Stomach (tissue), 9 donors: ENCODE data around the gene MOB3B. TPM values are rescaled to one million over a fixed set of nuclear protein-coding genes. Genes with fewer than 3 reads are reported as not detected.

Experiments
- DNase-seq, 2 donors: peaks; one replicate each; pipeline versions ENCODE4 v3.0.0 to v3.0.0-alpha.2; 2013 to 2019
- H3K27ac ChIP-seq, 5 donors: fragments of 200-600 bp in 4 of 5; sonication (generic) in 4 of 5; one replicate each; pipeline ENCODE4 v1.5.1; 2013 to 2019; ENCODE audit warnings: mild to moderate bottlenecking in 1 of 5, moderate library complexity in 1 of 5
- H3K27me3 ChIP-seq, 3 donors: fragments of 200-600 bp; sonication (generic); one replicate each; pipeline ENCODE4 v1.5.1; 2017 to 2019; ENCODE audit warnings: mixed run types in 1 of 3
- H3K36me3 ChIP-seq, 4 donors: fragments of 200-600 bp; sonication (generic); 1 replicate in 3 of 4; 2 replicates in 1 of 4; pipeline ENCODE4 v1.5.1; 2016 to 2019
- H3K4me1 ChIP-seq, 4 donors: fragments of 200-600 bp; sonication (generic); one replicate each; pipeline ENCODE4 v1.5.1; 2016 to 2019
- H3K4me3 ChIP-seq, 4 donors: fragments of 200-600 bp; sonication (generic) in 3 of 4; one replicate each; pipeline ENCODE4 v1.5.1; 2016 to 2019; ENCODE audit warnings: mild to moderate bottlenecking in 1 of 4
- H3K9me3 ChIP-seq, 4 donors: fragments of 200-600 bp; sonication (generic); one replicate each; pipeline ENCODE4 v1.5.1; 2016 to 2019
- EP300 ChIP-seq: sonication (generic); formaldehyde crosslinking; IDR thresholded peaks from one replicate; pipeline ENCODE4 v1.6.1; 2017; ENCODE audit warnings: antibody characterized with exemption
- POLR2A ChIP-seq, 4 donors: fragments of 450-650 bp; IDR thresholded peaks; one replicate each; pipeline ENCODE4 v1.6.1; 2016; ENCODE audit warnings: antibody characterized with exemption in 4 of 4, control low read depth in 2 of 4, mild to moderate bottlenecking in 1 of 4, moderate library complexity in 1 of 4
- POLR2AphosphoS5 ChIP-seq, 3 donors: sonication (generic); formaldehyde crosslinking; IDR thresholded peaks; one replicate each; pipeline ENCODE4 v1.6.1; 2016; ENCODE audit warnings: antibody characterized with exemption in 3 of 3
- WGBS, 5 donors: extraction: QIAGEN DNeasy Blood & Tissue Kit in 3 of 5; methylation state at CpG; one replicate each; pipeline versions ENCODE4 v1.1.5 to v1.1.7; 2013 to 2018; 5-methylcytosine and 5-hydroxymethylcytosine counted together
- intact Hi-C: fragments of 100-400 bp; cut with DNase I; formaldehyde crosslinking; loops from one replicate; pipeline ENCODE4 v1.15.1; 2023; ENCODE audit warnings: low total_unique reads
- polyA plus RNA-seq, 3 donors: library from polyadenylated mRNA; stranded (reverse); fragments of 200-250 nt; gene quantifications; one replicate each; pipeline ENCODE4 v1.2.3, GENCODE V29; 2013
- total RNA-seq, 5 donors: library from RNA; depleted of rRNA; stranded (reverse); fragments of >200 nt; gene quantifications; one replicate each; pipeline versions ENCODE4 v1.1.0 to v1.2.3, GENCODE V29; 2014 to 2016
- TF ChIP-seq, protein P1 (sequence below), 7 experiments: fragments of 450-650 bp in 4 of 7; fragments of 200-600 bp in 3 of 7; sonication (generic) in 3 of 7; IDR thresholded peaks; one replicate each; pipeline ENCODE4 v1.5.1; 2016 to 2019; ENCODE audit warnings: antibody characterized with exemption in 7 of 7, control low read depth in 2 of 7, mild to moderate bottlenecking in 1 of 7
- donor health status: healthy with polysubstance abuse.
- donor health status: Bipolar disorder and iron deficiency.
- donor health status: healthy.

MOB3B gene
- total and polyA plus RNA-seq, 8 donors: 4.0 to 32.7 (median 9.7) TPM

DNA sequence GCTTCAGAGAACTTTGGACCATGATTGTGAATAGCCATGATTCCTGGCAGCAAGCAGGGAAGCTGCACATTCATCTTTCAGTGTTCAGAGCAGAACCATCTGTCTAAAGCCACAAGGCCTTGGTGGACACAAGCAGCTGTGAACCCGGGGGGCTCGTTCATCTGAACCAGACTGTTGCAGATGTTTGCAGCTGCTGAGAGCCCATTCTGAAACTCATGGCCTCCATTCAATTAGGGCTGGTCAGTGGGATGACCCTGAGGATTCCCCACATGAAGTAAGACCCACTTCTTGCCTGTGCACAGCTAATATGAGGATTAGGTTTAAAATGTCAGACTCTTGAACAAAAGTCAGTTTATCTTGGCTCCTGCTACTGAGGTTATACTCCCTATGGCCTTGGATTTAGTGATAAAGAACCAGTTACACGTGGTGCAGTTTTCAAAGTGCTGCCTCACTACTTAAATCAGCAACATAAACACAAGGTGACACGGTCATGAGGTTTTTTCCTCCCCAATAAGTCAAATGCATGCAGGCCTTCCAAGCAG, 115.3 kb downstream of the MOB3B start:
- 23 to 35% (median 25%) methylated on average over 4 of the region's 4 CpGs for WGBS, 5 donors
- Histone ChIP-seq H3K27ac (peak overlapping the region; percentile 4 to 77 (median 71)), H3K4me3 (peak overlapping the region in 1 of 4 donors; percentile 11), H3K4me1 (peaks cover 22 to 31% (median 28%) of the 10 kb centered on the region in 4 donors), H3K27me3 (no peaks in the 10 kb centered on the region), H3K9me3 (no peaks in the 10 kb centered on the region), H3K36me3 (no peaks in the 10 kb centered on the region)
- TF ChIP-seq POLR2A (IDR thresholded peaks at IDR 0.05) (no peak), POLR2AphosphoS5 (IDR thresholded peaks at IDR 0.05) (peak in 2 of 3 donors; percentile 30 to 47)
- peak; percentile 32 to 89 for DNase-seq
- intact Hi-C loops: no loop called here

DNA sequence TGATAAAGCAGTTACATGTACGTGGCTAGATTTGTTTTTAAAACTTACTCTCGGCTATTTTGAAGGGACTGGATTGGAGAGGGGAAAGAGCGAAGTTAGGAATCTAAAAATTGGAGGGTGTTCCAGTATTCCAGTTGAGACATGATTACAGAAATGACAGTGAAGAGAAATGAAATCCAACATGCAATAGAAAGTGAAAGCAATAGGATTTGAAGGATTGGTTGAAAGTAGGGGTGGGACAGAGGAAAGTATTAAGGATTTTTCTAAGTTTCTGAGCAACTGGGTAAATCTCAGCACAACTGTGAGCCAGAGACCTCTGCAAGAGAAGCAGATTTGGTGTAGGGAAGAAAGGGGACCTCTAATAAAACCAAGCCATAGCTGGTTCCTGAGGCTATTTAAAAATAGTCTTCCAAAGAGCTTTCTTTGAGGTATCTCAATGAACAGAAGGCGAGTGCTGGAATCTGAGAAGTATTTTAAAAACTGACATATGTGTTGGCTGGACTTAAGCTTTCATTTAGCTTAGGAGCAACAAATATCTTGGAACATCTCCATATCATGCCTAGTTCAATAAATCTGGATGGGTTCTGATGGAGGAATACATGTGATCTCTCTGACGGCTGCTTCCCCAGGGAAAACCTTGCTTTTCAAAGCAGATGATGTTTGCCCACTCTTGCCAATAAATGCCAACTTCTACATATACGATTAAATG, 115.9 kb downstream of the MOB3B start:
- intact Hi-C loops: no loop called here
- no peaks in the 10 kb centered on the region for H3K27me3 ChIP-seq
- peak overlapping the region; percentile 43 to 77 (median 71) for H3K27ac ChIP-seq
- no peaks in the 10 kb centered on the region for H3K36me3 ChIP-seq
- peak overlapping the region in 3 of 4 donors; percentile 11 to 21 (median 20) for H3K4me3 ChIP-seq
- 23 to 33% (median 29%) methylated on average over 6 of the region's 6 CpGs for WGBS, 5 donors
- H3K9me3 ChIP-seq: no peaks in the 10 kb centered on the region
- peak in 1 of 2 donors; percentile 50 for DNase-seq
- TF ChIP-seq EP300 (no peak), POLR2AphosphoS5 (IDR thresholded peaks at IDR 0.05) (no peak), POLR2A (IDR thresholded peaks at IDR 0.05) (no peak)
- TF ChIP-seq, protein P1, sequence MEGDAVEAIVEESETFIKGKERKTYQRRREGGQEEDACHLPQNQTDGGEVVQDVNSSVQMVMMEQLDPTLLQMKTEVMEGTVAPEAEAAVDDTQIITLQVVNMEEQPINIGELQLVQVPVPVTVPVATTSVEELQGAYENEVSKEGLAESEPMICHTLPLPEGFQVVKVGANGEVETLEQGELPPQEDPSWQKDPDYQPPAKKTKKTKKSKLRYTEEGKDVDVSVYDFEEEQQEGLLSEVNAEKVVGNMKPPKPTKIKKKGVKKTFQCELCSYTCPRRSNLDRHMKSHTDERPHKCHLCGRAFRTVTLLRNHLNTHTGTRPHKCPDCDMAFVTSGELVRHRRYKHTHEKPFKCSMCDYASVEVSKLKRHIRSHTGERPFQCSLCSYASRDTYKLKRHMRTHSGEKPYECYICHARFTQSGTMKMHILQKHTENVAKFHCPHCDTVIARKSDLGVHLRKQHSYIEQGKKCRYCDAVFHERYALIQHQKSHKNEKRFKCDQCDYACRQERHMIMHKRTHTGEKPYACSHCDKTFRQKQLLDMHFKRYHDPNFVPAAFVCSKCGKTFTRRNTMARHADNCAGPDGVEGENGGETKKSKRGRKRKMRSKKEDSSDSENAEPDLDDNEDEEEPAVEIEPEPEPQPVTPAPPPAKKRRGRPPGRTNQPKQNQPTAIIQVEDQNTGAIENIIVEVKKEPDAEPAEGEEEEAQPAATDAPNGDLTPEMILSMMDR (IDR thresholded peaks at IDR 0.05): no peak
- peaks cover 22 to 31% (median 28%) of the 10 kb centered on the region in 4 donors for H3K4me1 ChIP-seq

DNA sequence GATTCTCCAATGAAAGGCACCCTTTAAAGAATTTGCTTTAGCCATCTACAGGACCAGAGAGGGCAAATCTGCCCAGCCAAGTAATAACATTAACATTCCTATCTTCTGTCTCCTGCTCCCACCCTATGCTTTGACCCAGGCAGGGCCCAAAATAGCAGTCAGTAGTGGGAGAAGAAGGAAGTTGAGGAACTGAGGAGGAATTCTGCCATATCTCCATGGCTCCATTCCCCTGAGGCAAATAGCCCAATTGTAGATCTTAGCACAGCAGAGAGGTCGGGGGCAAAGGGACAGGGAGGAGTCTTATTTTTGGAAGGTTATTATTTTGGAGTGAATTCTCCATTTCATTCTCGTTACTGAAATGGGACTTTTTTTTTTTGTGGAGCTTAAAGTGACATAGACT, 116.7 kb downstream of the MOB3B start:
- Histone ChIP-seq H3K36me3 (no peaks in the 10 kb centered on the region), H3K27ac (peak overlapping the region in 4 of 5 donors; percentile 62 to 77 (median 72)), H3K27me3 (no peaks in the 10 kb centered on the region), H3K4me1 (peaks cover 22 to 35% (median 31%) of the 10 kb centered on the region in 4 donors), H3K4me3 (peak overlapping the region in 2 of 4 donors; percentile 11 to 21), H3K9me3 (no peaks in the 10 kb centered on the region)
- intact Hi-C loops: no loop called here
- no peak for DNase-seq
- 24 to 45% (median 36%) methylated on average over 2 of the region's 2 CpGs for WGBS, 5 donors
- no peak for TF ChIP-seq EP300
- TF ChIP-seq, protein P1 (IDR thresholded peaks at IDR 0.05): no peak
- no peak for TF ChIP-seq POLR2AphosphoS5 (IDR thresholded peaks at IDR 0.05)
- TF ChIP-seq POLR2A (IDR thresholded peaks at IDR 0.05): no peak

DNA sequence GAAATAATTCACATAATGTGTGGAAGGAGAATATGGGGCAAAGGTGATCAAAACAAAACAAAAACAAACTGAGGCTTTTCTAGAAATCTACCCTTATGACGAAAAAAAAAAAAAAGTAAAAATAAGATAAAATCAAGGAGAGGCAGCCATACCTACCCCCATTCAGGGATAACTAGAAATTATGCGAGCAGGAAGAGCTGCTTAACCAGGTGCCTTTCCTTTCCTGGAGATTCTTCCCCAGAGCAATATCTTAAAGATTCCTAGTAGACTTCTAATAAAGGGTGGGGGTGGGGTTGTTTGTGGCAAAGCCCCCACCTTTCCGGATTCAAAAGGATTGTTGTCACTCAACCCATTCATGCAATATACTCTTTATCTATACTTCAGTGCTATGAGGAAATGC, 117.5 kb downstream of the MOB3B start:
- WGBS, 5 donors: 74 to 80% (median 75%) methylated on average over 3 of the region's 3 CpGs
- Histone ChIP-seq H3K27me3 (no peaks in the 10 kb centered on the region), H3K27ac (no peak overlapping the region), H3K36me3 (no peaks in the 10 kb centered on the region), H3K4me1 (peaks cover 26 to 44% (median 37%) of the 10 kb centered on the region in 4 donors), H3K4me3 (no peak overlapping the region), H3K9me3 (no peaks in the 10 kb centered on the region)
- intact Hi-C loops: no loop called here
- DNase-seq: no peak
- TF ChIP-seq POLR2A (IDR thresholded peaks at IDR 0.05) (no peak), POLR2AphosphoS5 (IDR thresholded peaks at IDR 0.05) (no peak), EP300 (no peak)
- TF ChIP-seq, protein P1 (IDR thresholded peaks at IDR 0.05): no peak
